Fibroblast of the aortic adventitia (primary cell): ENCODE data around the gene TAGLN3. TPM values are rescaled to one million over a fixed set of nuclear protein-coding genes. Genes with fewer than 3 reads are reported as not detected.

Experiments used
- DNase-seq: peaks from one replicate; pipeline ENCODE4 v3.0.0-alpha.2; 2010; ENCODE audit warnings: low read depth
- H3K4me3 ChIP-seq: 2 replicates; pipeline ENCODE4 v1.5.1; 2011; ENCODE audit warnings: low read depth, mild to moderate bottlenecking, control low read depth, low read length, moderate library complexity
- CTCF ChIP-seq: IDR thresholded peaks from 2 replicates; pipeline ENCODE4 v1.5.1; 2011; ENCODE audit warnings: mild to moderate bottlenecking, low read length, control low read depth, inconsistent platforms; ENCODE audit not compliant: insufficient read depth
- total RNA-seq: library from RNA; depleted of rRNA; stranded (reverse); fragments of >200 nt; gene quantifications from 2 replicates; pipeline ENCODE4 v1.2.3, GENCODE V29; 2012; ENCODE audit warnings: low replicate concordance

The TAGLN3 gene
- total RNA-seq, 1 donor: not detected

GRCh38 chr3:112005091-112005672, 6.5 kb downstream of the TAGLN3 start:
- TF ChIP-seq CTCF: no peak
- no peak for DNase-seq
- no peak overlapping the region for H3K4me3 ChIP-seq

- no peak for TF ChIP-seq CTCF
- peak; percentile 86 for DNase-seq
- H3K4me3 ChIP-seq: no peak overlapping the region
These were observed 8.9 kb downstream of the TAGLN3 start for GRCh38 chr3:112007633-112008032.

GRCh38 chr3:112009670-112010069, 10.9 kb downstream of the TAGLN3 start:
- no peak for TF ChIP-seq CTCF
- DNase-seq: no peak
- no peak overlapping the region for H3K4me3 ChIP-seq

- H3K4me3 ChIP-seq: no peak overlapping the region
- TF ChIP-seq CTCF: no peak
- DNase-seq: peak; percentile 35
These were observed 11.9 kb downstream of the TAGLN3 start for GRCh38 chr3:112010636-112011035.

GRCh38 chr3:112011376-112011940, 12.7 kb downstream of the TAGLN3 start:
- no peak overlapping the region for H3K4me3 ChIP-seq
- DNase-seq: no peak
- TF ChIP-seq CTCF: no peak

GRCh38 chr3:112012205-112012992, 13.7 kb downstream of the TAGLN3 start:
- no peak for DNase-seq
- TF ChIP-seq CTCF: no peak
- no peak overlapping the region for H3K4me3 ChIP-seq
